GM19351 (cell line): ENCODE results near the gene SNX10.

ENCODE experiments used
- ATAC-seq: cut with Tn5 transposase; IDR thresholded peaks from one replicate; pipeline ENCODE4 v1.9.1; 2021; ENCODE audit warnings: mild to moderate bottlenecking, moderate library complexity; ENCODE audit not compliant: unreplicated experiment

Gene SNX10

GRCh38 chr7:26365901-26366275 lies 74.2 kb downstream of the SNX10 start:
- ATAC-seq, result no peak

GRCh38 chr7:26367219-26367711 lies 75.6 kb downstream of the SNX10 start:
- no peak for ATAC-seq

DNA sequence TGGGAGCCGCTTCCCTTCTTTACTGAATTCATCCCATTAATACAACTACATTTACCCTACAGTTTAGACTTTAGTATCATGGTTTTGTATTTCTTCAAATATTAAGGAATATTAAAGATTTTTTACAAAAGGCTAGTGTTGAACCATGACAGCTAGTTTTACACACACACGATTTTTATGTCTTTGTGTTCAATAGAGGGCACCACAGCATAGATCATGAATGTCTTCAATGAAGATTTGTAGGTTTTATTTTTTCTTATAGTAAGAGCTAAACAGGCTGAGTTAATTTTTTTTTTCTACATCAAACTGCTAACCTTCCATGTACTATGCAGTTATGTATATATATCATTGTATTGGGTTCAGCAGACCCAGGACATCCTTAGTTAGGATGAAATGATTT lies 76.9 kb downstream of the SNX10 start:
- no peak for ATAC-seq

- no peak for ATAC-seq
These were observed 77.9 kb downstream of the SNX10 start for GRCh38 chr7:26369593-26369992.

DNA sequence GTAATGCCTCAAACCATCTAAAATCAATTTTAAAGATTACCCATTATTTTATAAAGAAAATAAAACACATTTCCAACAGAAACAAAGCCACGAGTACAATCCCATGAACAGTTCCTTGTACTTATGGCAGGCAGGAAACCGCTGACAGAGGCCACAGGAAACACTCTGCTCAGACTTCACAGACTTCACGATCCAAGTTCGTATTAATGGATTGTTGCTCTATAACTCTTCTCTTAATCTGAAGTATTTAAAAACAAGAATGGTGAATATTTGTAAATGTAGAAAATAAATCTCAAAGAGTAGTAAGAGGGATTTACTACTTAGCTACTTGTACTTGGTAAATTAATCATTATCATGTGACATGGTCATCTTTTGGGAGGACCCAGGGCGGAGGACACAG lies 78.3 kb downstream of the SNX10 start:
- ATAC-seq, result no peak

DNA sequence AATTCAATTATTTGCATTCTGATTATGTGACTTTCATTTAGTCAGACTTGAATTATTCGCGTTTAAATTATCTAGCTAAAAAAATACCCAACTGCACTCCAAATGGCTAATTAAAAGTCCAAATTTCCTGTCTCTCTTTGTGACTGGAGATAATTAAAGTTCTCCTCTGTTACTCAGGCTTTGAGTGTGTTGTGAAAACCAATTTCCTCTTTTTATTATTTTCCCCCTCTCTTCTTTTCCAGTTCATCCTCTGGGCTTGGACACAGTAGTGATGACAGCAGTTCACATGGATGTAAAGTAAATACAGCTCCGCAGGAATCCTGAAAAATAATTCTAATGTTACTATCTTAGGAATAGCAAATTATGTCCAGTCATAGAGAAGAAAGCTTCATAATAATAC lies 80.6 kb downstream of the SNX10 start:
- no peak for ATAC-seq

DNA sequence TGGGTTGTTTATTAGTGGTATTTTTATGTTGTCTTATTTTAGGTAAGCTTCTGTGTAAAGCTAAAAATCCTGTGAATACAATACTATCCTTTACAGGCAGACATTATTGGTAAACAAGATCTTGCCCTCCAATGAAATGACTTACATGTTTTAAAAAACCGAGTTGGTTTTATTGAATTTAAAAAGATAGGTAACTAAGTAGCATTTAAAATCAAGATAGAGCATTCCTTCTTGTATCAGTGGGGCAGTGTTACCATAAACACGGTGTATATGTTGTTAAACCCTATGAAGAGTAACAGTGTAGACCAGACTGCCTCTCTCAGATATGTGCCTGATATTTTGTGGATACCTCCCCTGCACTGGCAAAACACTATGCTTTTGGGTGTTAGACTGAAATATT lies 81.0 kb downstream of the SNX10 start:
- no peak for ATAC-seq

- ATAC-seq, result no peak
These were observed 83.1 kb downstream of the SNX10 start for GRCh38 chr7:26374647-26375373.

GRCh38 chr7:26375726-26376174 lies 84.1 kb downstream of the SNX10 start:
- ATAC-seq, result peak; percentile 12

GRCh38 chr7:26376175-26376917 lies 84.7 kb downstream of the SNX10 start:
- peak; percentile 37 for ATAC-seq

DNA sequence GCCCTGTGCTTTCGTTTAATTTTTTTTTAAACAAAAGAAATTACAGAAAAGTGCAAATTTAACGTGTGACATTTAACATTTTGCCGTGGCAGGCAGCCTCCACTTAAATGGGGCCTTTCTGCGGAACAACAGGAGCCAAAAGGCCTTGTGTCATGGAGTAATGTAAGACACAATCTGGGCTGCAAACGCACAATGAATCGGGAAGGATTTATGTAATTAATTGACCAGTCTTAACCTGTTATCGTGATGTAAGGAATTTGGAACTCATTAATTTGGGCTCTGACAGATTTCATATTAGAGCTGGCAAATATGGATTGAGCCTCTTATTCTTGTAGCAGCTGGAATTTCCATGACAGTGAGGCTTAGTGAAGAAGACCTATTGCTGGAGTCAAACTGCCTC lies 86.4 kb downstream of the SNX10 start:
- ATAC-seq, result no peak

DNA sequence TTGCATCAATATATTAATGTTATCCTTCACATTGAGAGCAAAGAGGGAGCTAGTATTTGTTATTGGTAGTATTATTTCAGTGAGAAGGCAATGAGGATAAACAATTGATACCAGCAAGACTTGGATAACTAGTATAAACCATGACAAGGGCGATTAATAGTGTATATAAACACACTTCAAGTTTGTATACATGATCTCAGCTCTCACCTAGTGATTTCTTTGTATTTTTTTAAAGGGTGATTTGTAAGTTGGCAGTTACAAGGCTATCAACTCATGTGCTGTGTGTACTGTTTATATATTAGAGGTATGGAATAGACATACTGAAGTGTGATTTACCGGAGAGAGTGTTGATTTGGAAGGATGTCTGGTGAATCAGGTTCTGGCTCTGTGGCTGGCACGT lies 88.0 kb downstream of the SNX10 start:
- ATAC-seq, result no peak

GRCh38 chr7:26381476-26382353 lies 90.1 kb downstream of the SNX10 start:
- ATAC-seq, result no peak

DNA sequence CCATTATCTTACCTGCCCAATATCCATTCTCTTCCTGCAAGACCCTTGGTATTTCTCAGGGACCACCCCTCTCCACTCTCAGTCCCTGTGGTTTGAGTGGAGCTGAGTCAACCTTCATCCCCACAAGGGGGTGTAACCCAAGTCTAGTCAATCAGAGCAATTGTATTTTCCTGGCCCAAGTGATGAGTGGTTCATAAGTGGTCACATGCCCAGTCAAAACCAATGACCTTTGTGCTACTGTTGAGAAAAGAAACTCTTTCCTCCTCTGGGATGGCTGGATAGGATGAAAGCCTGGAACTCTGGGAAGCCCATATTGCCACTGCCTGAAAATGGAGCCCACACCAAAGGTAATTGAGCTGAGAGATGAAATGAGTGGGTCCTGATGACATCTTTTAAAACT lies 93.6 kb downstream of the SNX10 start:
- ATAC-seq, result no peak

DNA sequence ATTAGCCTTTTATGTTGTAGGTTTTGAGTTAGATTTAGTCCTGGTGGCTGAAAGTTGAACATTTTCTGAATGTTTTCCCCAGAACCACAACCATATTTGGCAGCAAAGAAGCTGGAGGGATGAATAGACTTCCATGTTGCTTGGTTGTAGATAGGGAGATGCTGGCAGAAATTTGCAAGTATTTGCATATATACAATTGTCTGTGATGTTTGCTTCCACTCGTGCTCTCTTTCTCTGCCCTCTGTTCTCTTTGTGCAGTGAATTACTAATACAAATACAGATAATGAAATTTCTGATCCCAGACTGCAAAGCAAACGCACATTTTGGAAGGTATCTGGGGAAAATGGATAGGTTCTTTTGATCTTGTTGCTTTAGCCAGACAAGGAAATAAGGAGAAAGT lies 96.1 kb downstream of the SNX10 start:
- ATAC-seq, result no peak

DNA sequence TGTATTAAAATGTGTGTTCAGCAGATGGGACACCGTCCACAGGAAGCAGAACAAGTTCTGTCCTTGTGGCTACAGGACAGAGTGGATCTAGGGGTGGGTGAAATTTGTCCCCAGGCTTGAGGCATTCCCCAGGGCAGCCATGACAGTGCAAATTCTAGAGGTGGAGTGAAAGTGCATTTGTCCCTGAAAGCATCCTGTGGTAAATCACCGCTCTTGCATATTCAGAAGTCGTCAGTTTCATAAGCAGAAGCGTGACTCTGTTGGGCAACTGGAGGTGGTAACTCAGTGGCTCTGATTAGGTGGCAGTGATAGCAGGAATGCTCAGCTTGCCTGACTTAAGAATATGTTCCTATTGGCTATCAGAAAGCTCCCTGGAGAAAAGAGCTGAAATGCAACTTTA lies 96.6 kb downstream of the SNX10 start:
- ATAC-seq, result no peak

DNA sequence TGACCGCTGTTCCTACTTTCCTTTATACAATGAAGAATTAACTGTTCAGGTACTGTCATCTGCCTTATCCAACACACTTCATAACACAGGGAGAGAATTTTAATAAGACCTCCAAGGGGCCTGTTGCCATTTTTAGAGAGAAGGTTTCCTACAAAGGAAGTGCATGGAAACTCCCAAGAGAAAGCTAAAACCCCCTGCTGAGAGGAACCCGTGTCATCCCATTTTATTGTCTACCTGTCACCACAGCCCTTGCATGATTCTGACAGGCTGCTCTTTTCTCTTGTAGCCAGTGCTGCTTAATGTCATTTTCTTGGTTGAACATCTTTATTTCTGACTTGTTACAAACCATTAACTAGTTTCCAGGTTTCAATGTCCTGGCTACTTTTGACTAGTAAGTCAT lies 98.4 kb downstream of the SNX10 start:
- no peak for ATAC-seq

- ATAC-seq, result no peak
These were observed 102.2 kb downstream of the SNX10 start for GRCh38 chr7:26393818-26394217.

- no peak for ATAC-seq
These were observed 105.7 kb downstream of the SNX10 start for GRCh38 chr7:26397332-26397731.

DNA sequence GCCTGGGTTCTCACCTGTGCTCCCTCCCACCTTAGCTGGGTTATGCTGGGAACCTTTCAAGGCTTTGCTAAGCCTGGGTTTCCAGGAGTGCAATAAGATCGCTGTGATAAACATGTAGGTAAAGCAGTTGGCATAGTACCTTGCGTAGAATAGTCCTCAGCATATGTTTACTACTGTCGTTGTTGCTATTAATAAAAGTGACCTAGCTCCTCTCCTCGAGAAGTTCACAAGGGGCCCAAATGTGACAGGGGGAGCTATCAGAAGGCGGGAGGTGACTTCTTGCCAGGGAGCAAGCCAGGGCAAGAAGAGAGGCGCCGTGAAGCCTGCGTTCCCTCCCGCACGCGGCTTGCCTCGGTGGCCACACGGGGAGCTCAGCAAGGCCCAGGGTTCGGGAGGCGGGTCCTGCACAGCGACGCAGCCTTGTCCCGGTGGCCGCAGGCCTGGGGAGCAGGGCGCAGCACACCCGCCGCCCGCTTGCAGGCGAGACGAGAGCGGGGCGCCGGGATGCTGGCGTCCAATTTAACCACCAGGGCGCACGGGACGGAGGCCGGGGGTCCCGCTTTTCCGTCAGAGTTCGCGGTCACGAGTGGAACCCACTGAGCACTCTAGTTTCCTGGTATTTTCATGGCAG lies 106.2 kb downstream of the SNX10 start:
- ATAC-seq, result peak; percentile 25

- ATAC-seq, result peak; percentile 54
These were observed 106.7 kb downstream of the SNX10 start for GRCh38 chr7:26398427-26398755.
